Measurements from ENCODE around the gene MORN4.

DNA sequence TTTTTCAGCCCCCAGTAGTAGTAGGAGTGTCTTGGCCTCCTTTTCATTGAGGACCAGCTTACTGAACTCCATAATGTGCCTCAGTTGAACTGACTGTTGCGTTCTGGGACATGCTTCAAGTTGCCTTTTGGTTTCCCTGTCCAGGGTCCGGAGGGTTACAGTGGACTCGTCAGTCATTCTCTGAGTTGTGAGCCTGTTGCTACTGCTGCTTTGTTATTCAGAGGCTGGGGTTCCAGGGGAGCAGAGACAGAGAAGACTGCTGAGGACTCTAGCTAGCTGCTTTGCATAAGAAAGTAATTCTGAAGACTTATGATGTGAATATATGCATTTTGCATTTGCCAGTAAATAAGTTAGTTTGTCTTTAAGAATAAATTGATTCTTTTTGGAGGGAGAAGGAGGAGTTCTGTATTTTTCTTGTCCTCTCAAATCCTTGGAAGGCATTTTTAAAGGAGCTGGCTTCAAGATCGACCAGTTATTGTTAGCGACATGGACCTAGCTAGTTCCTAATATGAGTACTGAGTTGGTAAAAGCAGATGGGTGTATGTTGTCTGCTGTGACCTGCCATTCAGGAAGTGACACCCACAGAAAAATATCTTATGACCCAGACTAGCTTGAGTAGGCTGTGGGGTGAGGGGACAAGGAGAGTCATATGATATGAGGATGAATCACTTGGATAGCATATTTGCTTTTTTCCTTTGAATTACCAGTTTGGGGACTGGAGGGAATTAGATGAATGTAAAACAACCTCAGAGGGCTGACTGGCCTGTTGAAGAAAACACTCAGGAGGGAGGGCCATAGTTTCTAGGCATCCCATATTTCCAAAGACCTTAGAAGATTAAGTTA, 15.5 kb upstream of the MORN4 start:
- no peak for TF ChIP-seq CTCF (optimal IDR thresholded peaks at IDR 0.05 in 1 of 3, IDR thresholded peaks at IDR 0.05 in 1 of 3, conservative IDR thresholded peaks at IDR 0.05 in 1 of 3; ENCODE audit: extremely low read depth in 1 of 3, insufficient read depth in 2 of 3, low read length in 3 of 3)
- TF ChIP-seq EZH2 (IDR thresholded peaks at IDR 0.05; ENCODE audit: low read length) = no peak
